GM21528 (cell line): ENCODE measurements around the gene DAZAP1.
A peak's percentile ranks its signal among the peaks of the same experiment; 100 is the strongest.

Experiments
- ATAC-seq: cut with Tn5 transposase; IDR thresholded peaks from one replicate; pipeline ENCODE4 v1.9.1; 2021; ENCODE audit warnings: mild to moderate bottlenecking, moderate library complexity; ENCODE audit not compliant: unreplicated experiment, low FRiP score

The DAZAP1 gene

DNA sequence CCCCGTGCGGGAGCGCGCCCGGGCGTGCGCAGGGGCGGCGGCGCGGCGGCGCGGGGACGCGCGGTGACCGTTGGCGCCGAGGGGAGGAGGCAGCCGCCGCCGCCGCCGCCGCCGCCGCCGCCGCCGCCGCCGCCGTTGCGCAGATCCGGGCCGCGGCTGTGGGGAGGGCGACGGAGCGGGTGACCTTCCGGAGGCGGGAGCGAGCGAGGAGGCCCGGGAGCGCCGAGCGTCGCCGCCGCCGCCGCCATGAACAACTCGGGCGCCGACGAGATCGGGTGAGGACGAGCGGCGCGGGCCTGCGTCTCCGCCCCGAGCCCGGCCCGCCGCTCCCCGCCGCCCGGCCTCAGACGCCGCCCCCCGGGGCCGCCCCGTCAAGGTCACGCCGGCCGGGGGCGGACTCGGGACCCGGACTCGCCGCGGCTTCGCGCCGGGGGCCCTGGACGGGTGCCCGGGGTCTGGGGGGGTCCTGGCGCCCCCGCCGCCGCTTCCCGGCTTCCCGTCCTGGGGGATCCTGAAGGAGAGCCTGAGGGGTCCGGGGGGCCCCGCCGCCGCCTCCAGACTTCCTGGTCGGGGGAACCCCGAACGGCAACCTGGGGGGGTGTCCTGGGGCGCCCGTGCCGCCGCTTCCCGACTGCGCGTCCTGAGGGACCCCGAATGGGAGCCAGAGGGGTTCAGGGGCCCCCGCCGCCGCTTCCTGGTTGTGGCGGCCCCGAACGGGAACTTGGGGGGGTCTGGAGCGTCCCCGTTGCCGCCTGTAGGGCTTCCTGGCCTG is at the start of gene DAZAP1:
TSS of gene DAZAP1 (plus strand) at position 59 of the 772 bp plus-strand sequence. CDS start at position 247, 188 bp downstream.
- peak; percentile 20 for ATAC-seq

DNA sequence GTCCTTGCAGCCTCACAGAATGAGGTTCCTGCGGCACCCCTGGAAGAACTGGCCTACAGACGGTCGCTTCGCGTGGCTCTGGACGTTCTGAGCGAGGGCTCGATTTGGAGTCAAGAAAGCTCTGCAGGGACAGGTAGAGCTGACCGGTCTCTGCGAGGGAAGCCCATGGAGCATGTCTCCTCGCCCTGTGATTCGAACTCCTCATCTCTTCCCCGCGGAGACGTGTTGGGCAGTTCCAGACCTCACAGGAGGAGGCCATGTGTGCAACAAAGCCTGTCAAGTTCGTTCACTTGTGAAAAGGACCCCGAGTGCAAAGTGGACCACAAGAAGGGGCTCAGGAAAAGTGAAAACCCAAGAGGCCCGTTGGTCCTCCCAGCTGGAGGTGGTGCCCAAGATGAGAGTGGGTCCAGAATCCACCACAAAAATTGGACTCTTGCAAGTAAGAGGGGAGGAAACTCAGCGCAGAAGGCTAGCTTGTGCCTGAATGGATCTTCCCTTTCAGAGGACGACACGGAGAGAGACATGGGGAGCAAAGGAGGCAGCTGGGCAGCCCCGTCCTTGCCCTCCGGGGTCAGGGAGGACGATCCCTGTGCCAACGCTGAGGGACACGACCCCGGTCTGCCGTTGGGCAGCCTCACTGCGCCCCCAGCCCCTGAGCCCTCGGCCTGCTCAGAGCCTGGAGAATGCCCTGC is 47.1 kb upstream of the DAZAP1 start:
- ATAC-seq: no peak

DNA sequence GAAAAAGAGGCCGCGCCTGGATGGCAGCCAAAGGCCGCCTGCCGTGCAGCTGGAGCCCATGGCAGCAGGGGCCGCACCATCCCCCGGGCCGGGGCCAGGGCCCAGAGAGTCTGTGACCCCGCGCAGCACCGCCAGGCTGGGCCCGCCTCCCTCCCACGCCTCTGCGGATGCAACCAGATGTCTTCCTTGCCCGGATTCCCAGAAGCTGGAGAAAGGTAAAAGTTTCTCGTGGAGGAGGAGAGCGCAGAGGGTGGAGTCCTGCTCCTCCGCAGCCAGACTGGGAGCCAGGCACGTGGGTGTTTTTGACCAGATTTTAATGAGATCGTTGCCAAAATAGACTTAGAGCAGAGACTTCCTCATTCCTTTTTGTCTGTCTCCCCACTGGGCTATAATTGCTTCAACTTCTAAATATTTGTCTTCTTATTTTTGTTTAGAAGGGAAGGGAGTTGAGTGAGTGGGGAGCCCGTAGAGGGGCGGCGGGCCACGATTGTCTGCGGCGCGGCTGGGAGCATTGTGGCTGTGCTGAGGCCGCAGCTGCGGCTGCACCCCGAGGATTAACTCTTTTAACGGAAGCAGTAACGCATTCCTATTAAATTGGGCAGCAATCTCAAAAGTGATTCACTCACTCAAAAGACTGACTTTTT is 46.4 kb upstream of the DAZAP1 start:
- ATAC-seq: no peak

DNA sequence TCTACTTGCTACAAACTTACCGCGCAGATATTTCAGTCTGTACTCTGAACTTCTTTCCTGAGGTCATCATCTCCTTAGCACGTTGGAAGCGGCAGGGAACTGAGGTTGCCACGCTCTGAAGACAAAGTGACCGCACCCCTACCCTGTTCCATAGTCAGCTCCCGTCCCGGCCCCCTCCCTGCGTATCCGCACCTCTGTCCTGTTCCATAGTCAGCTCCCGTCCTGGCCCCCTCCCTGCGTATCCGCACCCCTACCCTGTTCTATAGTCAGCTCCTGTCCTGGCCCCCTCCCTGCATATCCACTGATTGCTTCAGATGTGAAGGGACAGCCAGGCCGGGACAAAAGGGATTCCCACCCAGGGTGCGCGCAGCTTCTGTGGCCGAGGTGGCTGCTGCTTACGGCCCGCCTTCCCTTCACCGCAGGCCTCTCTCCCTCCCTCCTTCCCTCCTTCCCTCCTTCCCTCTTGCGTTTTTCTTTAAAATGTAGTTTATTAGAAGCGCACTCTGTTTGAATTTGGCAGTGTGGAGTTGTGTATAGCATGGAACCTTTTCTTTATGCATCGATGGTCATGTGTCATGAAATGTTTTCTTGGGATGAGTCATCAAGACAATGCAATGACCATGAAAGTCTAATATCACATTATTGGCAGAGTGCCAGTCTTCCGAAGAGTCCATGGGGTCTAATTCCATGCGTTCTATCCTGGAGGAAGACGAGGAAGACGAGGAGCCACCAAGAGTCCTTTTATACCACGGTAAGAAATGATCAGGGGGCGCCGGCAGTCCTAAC is 45.6 kb upstream of the DAZAP1 start:
- ATAC-seq: no peak

DNA sequence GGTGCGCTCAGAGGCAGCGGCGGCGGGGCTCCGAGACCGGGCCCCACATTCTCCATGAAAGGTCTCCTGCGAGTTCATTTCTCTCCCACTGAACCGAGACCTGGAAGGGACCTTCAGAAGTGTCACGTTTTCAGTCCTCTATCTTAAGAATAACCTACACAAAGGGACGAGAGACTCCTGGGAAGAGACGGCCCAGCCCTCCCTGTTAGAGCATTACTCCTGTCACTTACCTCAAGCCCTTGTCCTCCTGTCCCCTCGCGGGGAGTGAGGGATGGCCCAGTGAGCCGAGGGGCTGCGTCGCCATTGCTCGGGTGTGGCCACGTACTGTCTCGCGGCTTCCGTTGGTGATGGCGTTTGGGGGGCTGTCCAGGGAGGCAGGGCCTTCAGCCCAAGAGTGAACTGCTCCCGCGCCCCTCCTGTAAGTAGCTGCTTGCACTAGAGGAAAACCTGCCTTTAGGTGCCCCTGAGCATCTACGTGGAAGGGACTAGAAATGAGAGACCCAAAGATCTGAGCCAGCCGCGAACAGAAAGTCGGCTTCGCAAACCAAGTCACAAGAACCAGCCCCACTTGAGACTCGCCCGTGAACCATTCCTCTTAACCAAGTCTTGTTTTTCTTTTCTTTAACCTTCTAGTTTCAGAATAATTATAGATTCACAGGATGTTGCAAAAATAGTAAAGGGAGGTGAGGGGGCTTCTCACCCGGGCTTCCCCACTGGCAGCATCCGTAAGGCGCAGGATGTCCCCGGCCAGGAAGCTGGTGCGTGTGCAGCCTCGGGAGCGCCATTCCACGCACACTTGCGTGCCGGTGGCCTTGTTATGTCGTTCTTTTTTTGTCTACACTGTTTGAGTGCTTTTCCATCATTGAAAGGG is 44.8 kb upstream of the DAZAP1 start:
- ATAC-seq: no peak

DNA sequence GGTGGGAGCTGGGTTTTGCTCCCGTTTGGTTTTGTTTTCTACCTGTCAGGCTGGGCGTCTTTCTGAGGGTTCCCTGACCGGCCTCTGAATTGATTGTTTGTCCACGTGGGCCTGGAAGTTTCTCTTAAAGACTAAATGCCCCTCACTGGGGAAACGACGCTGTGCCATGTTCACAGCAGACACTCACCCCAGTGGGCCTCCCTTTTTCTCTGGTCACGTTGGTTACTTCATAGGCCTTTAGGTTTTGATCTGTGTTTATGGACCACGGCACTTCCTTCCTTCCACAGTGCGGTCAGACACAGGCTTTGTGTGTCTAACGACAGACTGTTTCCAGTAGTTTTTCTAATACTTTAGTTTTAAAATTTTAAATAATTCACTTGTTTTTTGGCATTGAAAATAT is 43.8 kb upstream of the DAZAP1 start:
- ATAC-seq: no peak

DNA sequence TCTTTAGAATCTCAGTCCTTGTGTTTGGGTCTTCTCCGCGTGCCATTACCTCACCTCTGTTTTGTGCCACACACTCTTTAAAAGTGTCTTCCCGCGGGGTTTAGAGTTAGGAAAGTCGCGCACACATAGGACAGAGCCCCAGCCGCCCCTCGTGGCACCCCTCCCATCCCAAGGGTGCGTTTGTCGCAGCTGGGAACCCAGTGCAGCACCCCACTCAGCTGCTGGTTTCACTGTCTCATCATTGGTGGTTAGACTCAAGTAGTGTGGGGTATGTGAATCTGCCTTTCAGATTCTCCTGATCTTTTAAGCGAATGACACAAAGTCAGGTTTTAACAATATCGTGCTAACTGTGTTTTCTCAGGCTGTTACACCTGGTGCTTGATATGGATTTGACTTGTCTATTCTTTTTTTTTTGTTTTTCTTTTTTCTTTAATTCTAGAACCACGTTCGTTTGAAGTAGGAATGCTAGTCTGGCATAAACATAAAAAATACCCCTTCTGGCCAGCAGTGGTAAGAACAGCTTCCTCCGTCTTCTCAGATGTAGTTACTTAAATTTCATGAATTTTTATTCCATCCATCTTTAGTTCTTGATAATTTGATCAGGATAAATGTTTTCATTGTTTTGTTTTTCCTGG is 43.2 kb upstream of the DAZAP1 start:
- ATAC-seq: no peak

DNA sequence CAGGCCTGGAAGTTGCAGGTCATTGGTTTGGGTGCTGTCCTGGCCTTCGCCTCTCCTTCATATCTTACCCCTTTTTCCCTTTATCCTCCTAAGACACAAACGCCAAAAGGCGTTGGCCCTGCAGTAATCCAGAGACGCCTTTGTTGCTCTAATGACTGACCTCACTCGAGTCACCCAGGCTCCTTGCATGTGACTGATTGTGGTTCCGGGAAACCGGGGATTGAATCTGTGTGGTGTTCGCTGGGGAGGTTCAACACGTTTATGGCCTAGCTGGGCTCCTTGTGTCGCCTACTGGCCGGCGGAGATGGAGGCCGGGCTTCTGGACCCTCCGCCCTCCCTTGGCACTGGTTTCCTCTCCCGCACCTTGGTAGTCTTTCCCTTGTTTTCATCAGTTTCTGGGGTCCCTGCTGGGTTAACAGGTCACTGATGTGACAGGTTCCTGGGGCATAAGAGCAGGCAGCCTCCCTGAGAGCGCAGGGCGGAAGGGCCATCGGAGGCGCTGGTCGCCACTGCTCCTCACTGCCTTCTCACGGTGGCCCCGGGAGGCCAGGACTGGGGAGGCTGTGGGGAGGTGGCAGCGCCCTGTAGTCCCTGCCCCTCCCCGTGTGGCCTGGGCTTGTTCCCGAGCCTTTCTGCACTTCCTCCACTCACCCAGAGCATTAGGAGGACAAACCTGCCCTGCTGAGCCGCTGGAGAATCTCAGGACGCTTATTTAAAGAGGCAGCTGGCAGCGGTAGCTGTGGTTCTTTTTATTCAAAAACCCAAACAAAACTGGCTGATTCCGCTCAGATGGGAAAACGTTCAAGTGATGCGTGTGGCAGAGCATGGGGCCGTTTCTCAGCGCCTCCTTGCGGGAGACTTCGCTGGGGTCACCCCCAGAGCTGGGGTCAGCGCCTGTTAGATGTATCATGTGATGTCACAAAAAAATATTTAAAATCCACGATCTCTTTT is 41.8 kb upstream of the DAZAP1 start:
- ATAC-seq: no peak

DNA sequence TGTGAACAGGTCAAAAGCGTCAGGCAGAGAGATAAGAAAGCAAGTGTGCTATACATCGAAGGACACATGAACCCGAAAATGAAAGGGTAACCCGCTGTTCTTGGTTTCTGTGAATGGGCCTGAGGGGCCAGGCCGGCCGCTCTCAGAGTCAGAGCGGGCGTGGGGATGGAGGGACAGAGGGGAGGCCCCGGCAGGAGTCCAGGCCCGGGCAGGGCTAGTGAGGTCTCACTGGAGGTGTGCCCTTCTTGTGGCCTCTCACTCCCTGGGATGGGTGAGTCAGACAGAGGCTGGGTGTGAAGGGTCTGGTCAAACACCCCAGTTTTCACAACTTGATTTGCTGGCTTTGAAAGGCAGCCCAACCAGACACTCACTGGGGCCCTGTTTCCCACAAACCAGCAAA is 41.1 kb upstream of the DAZAP1 start:
- no peak for ATAC-seq

DNA sequence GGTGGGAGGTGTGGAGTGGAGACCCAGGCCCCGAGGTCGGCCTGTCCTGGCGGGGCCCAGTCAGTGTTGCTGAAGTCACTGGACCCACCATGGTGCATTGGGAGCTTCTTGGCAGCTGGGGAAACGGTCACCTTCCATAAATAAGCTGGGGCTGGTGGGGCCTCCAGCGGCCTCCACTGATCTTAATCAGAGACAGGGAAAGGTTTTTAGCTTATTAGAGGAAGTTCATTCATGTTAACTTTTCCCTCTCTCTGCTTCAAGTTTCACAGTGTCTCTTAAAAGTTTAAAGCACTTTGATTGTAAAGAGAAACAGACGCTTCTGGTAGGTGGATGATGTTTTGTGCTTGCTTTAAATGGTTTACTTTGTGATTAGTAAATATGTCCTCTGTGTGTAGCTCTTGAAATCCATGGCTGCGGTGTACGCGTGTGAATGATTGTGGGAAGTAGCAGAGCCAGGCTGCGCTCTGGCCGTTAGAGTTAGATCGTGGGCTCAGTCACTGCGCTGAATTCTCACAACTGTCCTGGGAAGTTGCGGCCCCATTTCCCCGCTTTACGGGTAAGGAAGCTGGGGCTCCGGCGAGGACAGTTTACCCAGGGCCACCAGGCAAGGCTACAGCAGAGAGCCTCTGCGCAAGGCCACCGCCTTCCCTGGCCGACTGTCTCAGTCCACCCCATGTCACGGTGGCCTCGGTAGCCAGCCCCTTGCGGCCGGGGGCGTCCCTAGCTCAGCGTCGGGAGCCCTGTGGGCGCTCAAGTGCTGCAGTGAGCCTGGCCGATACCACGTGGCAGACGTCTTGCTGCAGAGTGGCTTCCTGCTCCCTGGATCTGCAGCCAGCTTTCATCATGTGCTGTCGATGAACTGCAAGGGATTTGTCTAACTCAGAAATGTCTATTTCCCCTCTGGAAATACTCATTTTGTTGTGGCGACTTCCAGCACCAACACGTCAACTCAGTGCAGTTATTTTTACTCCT is 40.2 kb upstream of the DAZAP1 start:
- no peak for ATAC-seq

DNA sequence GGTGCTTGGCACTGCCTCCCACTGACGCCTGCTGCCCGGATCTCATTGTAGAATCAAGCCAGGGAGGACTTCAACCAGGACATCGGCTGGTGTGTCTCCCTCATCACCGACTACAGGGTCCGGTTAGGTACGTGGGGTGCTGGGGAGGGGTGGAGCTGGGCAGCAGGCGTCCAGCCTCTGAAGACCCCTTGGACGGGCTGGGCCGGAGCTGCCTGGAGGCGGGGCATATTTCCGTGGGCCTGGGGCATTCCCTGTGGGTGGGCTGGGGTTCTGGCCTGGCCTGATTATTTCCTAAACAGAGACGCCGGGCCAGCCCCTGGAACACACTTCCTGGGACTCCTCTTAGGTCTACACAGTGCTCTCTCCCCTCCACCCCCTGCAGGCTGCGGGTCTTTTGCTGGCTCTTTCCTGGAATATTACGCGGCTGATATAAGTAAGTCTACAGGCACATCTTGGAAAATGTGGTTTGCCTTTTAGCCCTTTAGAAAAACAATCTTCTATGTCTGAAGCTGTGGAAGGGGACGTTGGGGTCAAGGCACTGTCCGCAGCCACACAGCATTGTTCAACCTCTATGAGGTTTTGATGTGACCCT is 38.1 kb upstream of the DAZAP1 start:
- no peak for ATAC-seq

DNA sequence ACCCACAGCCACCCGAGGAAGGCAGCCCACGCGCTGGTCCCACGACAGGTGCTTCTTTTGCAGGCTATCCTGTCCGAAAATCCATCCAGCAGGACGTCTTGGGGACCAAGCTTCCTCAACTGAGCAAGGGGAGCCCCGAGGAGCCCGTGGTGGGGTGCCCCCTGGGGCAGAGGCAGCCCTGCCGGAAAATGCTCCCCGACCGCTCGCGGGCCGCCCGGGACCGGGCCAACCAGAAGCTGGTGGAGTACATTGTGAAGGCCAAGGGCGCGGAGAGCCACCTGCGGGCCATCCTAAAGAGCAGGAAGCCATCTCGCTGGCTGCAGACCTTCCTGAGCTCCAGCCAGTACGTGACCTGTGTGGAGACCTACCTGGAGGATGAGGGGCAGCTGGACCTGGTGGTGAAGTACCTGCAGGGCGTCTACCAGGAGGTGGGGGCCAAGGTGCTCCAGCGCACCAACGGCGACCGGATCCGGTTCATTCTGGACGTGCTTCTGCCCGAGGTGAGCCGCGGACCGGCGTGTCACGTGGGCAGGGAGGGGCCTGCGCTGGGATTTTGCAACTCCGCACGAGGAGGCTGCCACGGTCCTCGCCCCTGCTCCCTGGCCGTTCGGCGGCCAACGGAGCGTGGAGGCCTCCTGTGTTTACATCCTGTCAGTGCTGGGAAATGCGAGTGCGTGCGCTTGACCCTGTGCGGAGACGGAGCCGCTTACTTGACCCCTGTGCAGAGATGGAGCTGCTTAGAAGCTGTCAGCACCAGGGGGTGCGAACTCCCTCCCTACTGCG is 36.6 kb upstream of the DAZAP1 start:
- ATAC-seq: no peak

DNA sequence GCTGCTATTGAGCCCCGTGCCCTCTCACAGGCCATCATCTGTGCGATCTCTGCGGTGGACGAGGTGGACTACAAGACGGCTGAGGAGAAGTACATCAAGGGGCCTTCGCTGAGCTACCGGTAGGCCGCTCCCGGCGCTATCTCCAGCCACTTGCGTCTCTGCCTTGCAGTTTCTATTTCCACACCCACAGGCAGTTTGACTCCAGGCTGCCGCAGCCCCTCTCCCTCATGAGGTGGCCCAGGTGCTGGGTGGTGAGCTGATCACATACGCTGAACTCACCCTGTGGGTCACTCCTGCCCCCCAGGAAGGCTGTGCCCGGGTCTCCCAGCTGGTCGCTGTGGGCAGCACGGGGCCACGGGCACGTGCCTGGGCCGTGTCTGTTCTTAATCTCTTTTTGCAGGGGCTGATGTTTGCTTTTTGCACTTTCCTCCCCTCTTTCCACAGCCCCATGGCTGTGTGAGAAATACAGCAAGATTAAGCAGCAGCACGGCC is 34.3 kb upstream of the DAZAP1 start:
- no peak for ATAC-seq

DNA sequence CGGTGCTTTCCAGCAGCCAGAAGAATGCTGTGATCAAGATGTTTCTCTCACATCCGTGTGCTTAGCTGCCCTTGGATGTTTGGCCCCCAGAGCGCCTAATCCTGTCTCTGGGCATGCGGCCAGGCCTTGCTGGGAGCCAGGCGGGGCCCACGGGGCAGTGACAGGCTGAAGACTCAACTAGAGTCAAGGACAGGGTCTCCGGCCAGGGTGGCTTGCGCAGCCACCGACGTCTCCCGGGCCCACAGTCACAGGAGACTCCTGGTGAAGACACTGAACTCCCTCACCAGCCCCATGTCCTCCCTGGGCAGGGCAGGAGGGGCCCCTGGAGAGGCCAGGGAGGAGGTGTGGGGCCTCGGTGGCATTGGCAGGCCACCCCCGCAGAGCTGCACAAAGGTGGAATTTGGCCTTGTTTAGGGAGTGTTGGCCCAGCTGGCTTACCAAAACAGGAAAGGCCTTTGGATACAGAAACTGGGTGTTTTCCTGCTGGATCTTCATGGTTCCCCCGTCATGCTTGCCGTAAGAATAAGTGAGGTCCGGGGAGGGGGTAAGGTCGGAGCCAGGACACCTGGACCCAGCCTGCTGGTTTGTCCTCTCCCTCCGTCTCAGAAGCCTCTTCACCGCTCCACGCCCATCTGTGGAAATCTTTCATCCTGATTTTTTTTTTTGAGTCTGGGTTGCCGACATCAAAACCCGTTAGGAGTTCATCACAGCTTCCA is 33.7 kb upstream of the DAZAP1 start:
- ATAC-seq: no peak

DNA sequence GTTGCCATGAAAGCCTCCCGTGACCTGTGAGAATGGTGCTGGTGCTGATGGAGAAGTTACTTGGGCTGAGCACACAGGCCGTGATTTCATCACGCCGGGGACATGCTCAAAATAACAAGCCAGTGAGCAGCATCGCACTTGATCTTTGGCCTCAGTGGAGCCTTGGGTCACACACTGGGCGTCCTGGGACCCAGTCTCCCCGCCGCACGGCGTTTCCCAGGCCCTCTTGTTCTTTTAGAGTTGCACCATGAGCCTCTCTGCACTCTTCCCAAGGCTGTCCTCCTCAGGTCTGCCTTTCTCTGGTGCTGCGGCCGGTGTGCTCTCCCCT is 33.2 kb upstream of the DAZAP1 start:
- ATAC-seq: no peak
